ENCODE results near the gene RAVER1.

DNA sequence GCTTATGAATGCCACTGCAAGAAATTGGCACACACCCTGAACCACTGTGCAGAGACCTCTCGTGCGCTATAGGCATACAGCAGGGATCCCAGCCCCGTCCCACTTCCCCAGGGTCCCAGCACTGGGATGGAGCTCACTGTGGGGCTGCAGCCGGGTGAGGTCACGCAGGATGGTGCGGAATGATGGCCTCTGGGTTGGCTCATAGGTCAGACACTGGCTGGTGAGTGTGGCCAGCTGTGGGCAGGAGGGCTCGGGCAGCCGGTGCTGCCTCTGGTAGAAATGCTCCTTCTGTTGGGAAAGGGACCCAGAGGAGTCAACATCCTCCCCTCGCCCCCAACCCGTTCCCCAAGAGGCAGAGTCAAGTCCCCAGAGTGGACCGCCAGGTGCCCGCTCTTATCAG lies 23.1 kb upstream of the RAVER1 start:
- TF ChIP-seq POLR2A (IDR thresholded peaks at IDR 0.05; ENCODE audit: low read length) (no peak), GATA1 (IDR thresholded peaks at IDR 0.05; ENCODE audit: low read depth, low read length) (no peak)

Data from erythroblast (primary cell).